Hepatocyte (in vitro differentiated cells): ENCODE data around the gene PPFIA4. TPM values are rescaled to one million over a fixed set of nuclear protein-coding genes. Genes with fewer than 3 reads are reported as not detected.
A peak's percentile ranks its signal among the peaks of the same experiment; 100 is the strongest.

ENCODE experiments used
- DNase-seq: peaks from one replicate; pipeline ENCODE4 v3.0.0-alpha.2; 2016; ENCODE audit warnings: low spot score
- H2AFZ ChIP-seq: fragments of 200-600 bp; sonication (generic); 2 replicates; pipeline ENCODE4 v1.6.0; 2016; ENCODE audit warnings: antibody characterized with exemption, mild to moderate bottlenecking
- H3K27ac ChIP-seq: fragments of 200-600 bp; sonication (generic); 2 replicates; pipeline ENCODE4 v1.5.1; 2016; ENCODE audit warnings: mild to moderate bottlenecking
- H3K27me3 ChIP-seq: fragments of 200-600 bp; sonication (generic); 2 replicates; pipeline ENCODE4 v1.6.1; 2016
- H3K36me3 ChIP-seq: fragments of 200-600 bp; sonication (generic); replicated peaks from 2 replicates; pipeline ENCODE4 v1.5.1; 2016; ENCODE audit warnings: low read depth; ENCODE audit not compliant: insufficient read depth
- H3K4me1 ChIP-seq: fragments of 200-600 bp; sonication (generic); 2 replicates; pipeline ENCODE4 v1.5.1; 2016; ENCODE audit warnings: mild to moderate bottlenecking, moderate library complexity; ENCODE audit not compliant: insufficient read depth
- H3K4me2 ChIP-seq: fragments of 200-600 bp; sonication (generic); 2 replicates; pipeline ENCODE4 v1.6.0; 2016
- H3K4me3 ChIP-seq: fragments of 200-600 bp; sonication (generic); 2 replicates; pipeline ENCODE4 v1.5.1; 2016; ENCODE audit warnings: mild to moderate bottlenecking
- H3K79me2 ChIP-seq: fragments of 200-600 bp; sonication (generic); 2 replicates; pipeline ENCODE4 v1.6.0; 2017; ENCODE audit warnings: mild to moderate bottlenecking
- H3K9me2 ChIP-seq: fragments of 200-600 bp; sonication (generic); replicated peaks from 2 replicates; pipeline ENCODE4 v1.6.0; 2017; ENCODE audit warnings: mild to moderate bottlenecking; ENCODE audit not compliant: insufficient read depth
- H3K9me3 ChIP-seq: fragments of 200-600 bp; sonication (generic); 2 replicates; pipeline ENCODE4 v1.5.1; 2016; ENCODE audit warnings: low read depth, mild to moderate bottlenecking
- H4K20me1 ChIP-seq: fragments of 200-600 bp; sonication (generic); 2 replicates; pipeline ENCODE4 v1.6.0; 2016; ENCODE audit warnings: mild to moderate bottlenecking; ENCODE audit not compliant: insufficient read depth, poor library complexity, severe bottlenecking
- CTCF ChIP-seq: fragments of 200-600 bp; sonication (generic); IDR thresholded peaks from 2 replicates; pipeline ENCODE4 v1.5.1; 2016; ENCODE audit warnings: antibody characterized with exemption, mild to moderate bottlenecking; ENCODE audit not compliant: poor library complexity
- EZH2 ChIP-seq: fragments of 200-600 bp; sonication (generic); IDR thresholded peaks from 2 replicates; pipeline ENCODE4 v1.6.1; 2016; ENCODE audit warnings: antibody characterized with exemption, mild to moderate bottlenecking, borderline replicate concordance
- EZH2phosphoT487 ChIP-seq: fragments of 200-600 bp; sonication (generic); IDR thresholded peaks from one replicate; pipeline ENCODE4 v1.6.1; 2018; ENCODE audit warnings: antibody characterized with exemption, mild to moderate bottlenecking, low read depth, moderate library complexity; ENCODE audit not compliant: unreplicated experiment, severe bottlenecking
- WGBS: methylation state at CpG from one replicate; pipeline ENCODE4 v1.1.6; 2016; ENCODE audit warnings: low lambda C conversion rate; ENCODE audit errors: missing lambda C conversion rate; 5-methylcytosine and 5-hydroxymethylcytosine counted together
- polyA plus RNA-seq: library from polyadenylated mRNA; unstranded; fragments of >200 nt; fragmentation: Nextera tagmentation; extraction: Ambion mirVana; gene quantifications from 2 replicates; pipeline ENCODE4 v1.2.1, GENCODE V29; 2016
- total RNA-seq: library from RNA; depleted of rRNA; stranded (reverse); fragments of >200 nt; gene quantifications from 2 replicates; pipeline ENCODE4 v1.2.3, GENCODE V29; 2014

The PPFIA4 gene
- total and polyA plus RNA-seq, 2 experiments from 2014 or later = 1.4 to 1.7 TPM

DNA sequence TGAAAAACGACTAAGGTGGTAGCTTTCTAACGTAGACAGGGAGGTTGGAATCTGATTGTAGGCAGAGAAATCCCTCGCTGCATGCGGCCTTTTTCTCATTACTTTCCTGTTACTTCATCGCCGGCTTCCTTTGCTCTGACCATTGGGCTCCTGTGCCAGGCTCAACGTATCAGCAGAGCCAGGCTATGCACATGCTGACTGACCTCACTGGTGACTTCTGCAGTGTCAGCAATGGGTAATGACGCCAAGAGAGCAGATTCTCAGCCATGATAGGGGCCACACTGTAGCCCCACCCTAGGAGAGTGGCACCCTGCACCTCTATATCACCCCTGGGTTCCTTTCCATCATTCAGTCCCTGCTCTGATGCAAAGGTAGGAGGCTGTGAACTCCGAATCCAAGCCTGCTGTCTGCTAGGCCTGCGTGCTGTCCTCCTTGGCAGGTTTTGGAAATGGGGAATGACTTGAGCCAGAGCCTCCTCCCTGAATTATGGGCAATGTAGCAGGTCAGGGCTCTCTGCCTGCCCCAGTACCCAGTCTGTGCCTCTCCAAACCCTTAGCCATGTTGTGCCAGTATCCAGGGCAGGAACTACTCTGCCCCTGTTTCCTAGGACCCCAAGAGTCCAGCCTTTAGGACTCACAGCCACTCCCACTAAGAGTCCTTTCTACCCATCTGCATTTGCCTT, 11.4 kb downstream of the PPFIA4 start:
- Histone ChIP-seq H2AFZ (no peak overlapping the region), H3K36me3 (no peaks in the 10 kb centered on the region), H3K4me3 (no peak overlapping the region), H4K20me1 (no peaks in the 10 kb centered on the region), H3K27me3 (no peaks in the 10 kb centered on the region), H3K4me1 (peaks cover 22% of the 10 kb centered on the region), H3K4me2 (no peak overlapping the region), H3K9me2 (no peaks in the 10 kb centered on the region), H3K9me3 (no peaks in the 10 kb centered on the region), H3K79me2 (no peaks in the 10 kb centered on the region), H3K27ac (no peak overlapping the region)
- no peak for TF ChIP-seq EZH2
- no peak for TF ChIP-seq CTCF
- no peak for TF ChIP-seq EZH2phosphoT487
- 86% methylated on average over 10 of the region's 10 CpGs for WGBS
- no peak for DNase-seq

DNA sequence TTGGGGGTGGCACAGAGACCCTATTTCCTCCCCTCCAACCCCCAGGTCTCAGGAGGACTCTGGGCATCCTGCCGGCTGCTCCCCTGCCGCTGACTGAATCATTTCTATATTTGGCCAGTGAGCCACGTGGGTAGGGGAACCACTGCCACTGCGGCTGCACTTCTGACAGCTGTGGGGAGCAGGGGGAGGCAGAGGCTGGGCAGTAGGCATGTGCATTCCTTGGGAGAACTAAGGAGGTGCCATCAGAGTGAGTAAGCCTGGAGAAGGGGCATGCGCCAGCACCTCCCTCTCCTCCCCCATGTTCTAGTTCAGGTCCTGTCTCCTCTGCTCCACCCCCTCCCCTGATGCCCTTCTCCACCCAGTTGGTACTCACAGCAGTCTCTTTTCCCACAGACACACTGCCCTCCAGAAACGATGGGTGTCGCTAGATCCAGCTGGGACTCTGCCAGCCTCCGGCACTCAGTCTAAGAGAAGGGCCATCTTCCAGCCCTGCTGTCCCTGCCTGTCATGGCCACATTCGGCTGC, 12.0 kb downstream of the PPFIA4 start:
- TF ChIP-seq EZH2 (no peak), CTCF (no peak), EZH2phosphoT487 (no peak)
- Histone ChIP-seq H4K20me1 (no peaks in the 10 kb centered on the region), H3K79me2 (no peaks in the 10 kb centered on the region), H3K9me2 (no peaks in the 10 kb centered on the region), H3K9me3 (no peaks in the 10 kb centered on the region), H3K4me1 (peaks cover 22% of the 10 kb centered on the region), H2AFZ (no peak overlapping the region), H3K27ac (no peak overlapping the region), H3K4me2 (no peak overlapping the region), H3K4me3 (no peak overlapping the region), H3K27me3 (no peaks in the 10 kb centered on the region), H3K36me3 (no peaks in the 10 kb centered on the region)
- no peak for DNase-seq
- 87% methylated on average over 9 of the region's 9 CpGs for WGBS

- Histone ChIP-seq H3K4me1 (peaks cover 22% of the 10 kb centered on the region), H3K9me3 (no peaks in the 10 kb centered on the region), H3K36me3 (no peaks in the 10 kb centered on the region), H3K27ac (no peak overlapping the region), H3K27me3 (no peaks in the 10 kb centered on the region), H4K20me1 (no peaks in the 10 kb centered on the region), H3K79me2 (no peaks in the 10 kb centered on the region), H3K9me2 (no peaks in the 10 kb centered on the region), H3K4me3 (no peak overlapping the region), H3K4me2 (no peak overlapping the region), H2AFZ (no peak overlapping the region)
- peak; percentile 88 for DNase-seq
- peak; percentile 94 for TF ChIP-seq CTCF
- no peak for TF ChIP-seq EZH2
- TF ChIP-seq EZH2phosphoT487 = no peak
- 70% methylated on average over 21 of the region's 22 CpGs for WGBS
Observed at GRCh38 chr1:203038891-203039608, 12.8 kb downstream of the PPFIA4 start.
